ENCODE data around the gene JCHAIN.
"Not testable (repeated sequence)": the region's sequence is repeated elsewhere in the genome, so short reads cannot be mapped to it uniquely, and the experiment has no call there.

JCHAIN gene

DNA sequence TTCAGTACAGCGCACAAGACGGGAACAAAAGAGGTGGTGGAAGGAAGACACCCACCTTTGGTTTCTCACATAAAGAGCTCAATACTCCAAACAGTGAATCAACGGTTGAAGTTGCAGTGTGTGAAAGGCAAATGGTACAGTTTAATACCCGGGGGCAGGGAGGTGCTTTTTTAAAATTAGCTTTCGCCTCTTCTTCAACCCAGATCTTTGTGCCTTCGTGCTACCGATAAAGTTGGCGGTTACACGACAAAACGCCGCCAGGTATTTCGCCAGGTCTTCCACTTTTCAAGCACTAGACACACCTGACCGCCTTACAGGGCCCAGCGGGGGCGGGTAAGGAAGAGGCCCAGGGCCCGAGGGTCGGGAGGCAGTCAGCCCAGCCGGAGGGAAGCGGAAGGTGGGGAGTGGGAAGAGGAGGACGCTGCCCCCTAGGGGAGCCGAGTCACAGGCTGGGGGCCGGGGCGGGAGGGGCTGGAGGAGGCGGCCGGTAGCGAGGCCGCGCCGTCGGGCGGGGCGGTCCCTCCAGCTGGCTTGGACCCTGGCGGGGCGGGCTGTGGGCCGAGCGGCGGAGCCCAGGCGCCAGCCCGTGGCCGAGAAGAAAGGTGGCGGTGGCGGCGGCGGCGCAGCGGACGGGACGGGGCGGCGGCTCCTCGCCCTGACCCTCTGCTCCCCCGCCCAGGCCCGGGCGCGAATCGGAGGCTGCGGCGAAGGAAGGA lies 38.1 kb upstream of the JCHAIN start:
- TF ChIP-seq, protein P1, sequence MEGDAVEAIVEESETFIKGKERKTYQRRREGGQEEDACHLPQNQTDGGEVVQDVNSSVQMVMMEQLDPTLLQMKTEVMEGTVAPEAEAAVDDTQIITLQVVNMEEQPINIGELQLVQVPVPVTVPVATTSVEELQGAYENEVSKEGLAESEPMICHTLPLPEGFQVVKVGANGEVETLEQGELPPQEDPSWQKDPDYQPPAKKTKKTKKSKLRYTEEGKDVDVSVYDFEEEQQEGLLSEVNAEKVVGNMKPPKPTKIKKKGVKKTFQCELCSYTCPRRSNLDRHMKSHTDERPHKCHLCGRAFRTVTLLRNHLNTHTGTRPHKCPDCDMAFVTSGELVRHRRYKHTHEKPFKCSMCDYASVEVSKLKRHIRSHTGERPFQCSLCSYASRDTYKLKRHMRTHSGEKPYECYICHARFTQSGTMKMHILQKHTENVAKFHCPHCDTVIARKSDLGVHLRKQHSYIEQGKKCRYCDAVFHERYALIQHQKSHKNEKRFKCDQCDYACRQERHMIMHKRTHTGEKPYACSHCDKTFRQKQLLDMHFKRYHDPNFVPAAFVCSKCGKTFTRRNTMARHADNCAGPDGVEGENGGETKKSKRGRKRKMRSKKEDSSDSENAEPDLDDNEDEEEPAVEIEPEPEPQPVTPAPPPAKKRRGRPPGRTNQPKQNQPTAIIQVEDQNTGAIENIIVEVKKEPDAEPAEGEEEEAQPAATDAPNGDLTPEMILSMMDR (IDR thresholded peaks at IDR 0.05; ENCODE audit: low read length, missing control alignments) = peak; percentile 18
- H3K4me3 ChIP-seq (replicated peaks; ENCODE audit: low read depth, low read length) = peak overlapping the region; percentile 76
- peak; percentile 68 for DNase-seq (ENCODE audit: low read depth)

- DNase-seq (ENCODE audit: low read depth) = peak; percentile 35
- TF ChIP-seq, protein P1 (IDR thresholded peaks at IDR 0.05; ENCODE audit: low read length, missing control alignments) = no peak
- peak overlapping the region; percentile 76 for H3K4me3 ChIP-seq (replicated peaks; ENCODE audit: low read depth, low read length)
Observed at GRCh38 chr4:70703619-70704214, 37.4 kb upstream of the JCHAIN start.

GRCh38 chr4:70702592-70702991 lies 36.3 kb upstream of the JCHAIN start:
- not testable (repeated sequence) for H3K4me3 ChIP-seq (replicated peaks; ENCODE audit: low read depth, low read length); DNase-seq (ENCODE audit: low read depth)

GRCh38 chr4:70701271-70701670 lies 35.0 kb upstream of the JCHAIN start:
- DNase-seq (ENCODE audit: low read depth) = no peak
- no peak overlapping the region for H3K4me3 ChIP-seq (replicated peaks; ENCODE audit: low read depth, low read length)
- TF ChIP-seq, protein P1 (IDR thresholded peaks at IDR 0.05; ENCODE audit: low read length, missing control alignments) = no peak

GRCh38 chr4:70700712-70701111 lies 34.4 kb upstream of the JCHAIN start:
- H3K4me3 ChIP-seq (replicated peaks; ENCODE audit: low read depth, low read length) = no peak overlapping the region
- DNase-seq (ENCODE audit: low read depth) = no peak
- TF ChIP-seq, protein P1 (IDR thresholded peaks at IDR 0.05; ENCODE audit: low read length, missing control alignments) = no peak

DNA sequence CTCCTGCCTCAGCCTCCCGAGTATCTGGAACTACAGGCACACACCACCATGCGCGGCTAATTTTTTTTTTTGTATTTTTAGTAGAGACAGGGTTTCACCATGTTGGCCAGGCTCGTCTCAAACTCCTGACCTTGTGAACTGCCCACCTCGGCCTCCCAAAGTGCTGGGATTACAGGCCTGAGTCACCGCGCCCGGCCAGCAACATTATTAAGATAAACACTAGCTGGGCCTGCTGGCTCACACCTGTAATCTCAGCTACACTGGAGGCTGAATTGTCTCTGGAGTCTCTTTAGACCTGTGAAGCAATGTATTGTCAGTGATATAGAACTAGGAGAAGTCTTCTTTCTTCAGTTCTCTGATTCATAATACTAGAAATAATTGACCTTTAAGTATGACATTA lies 32.1 kb upstream of the JCHAIN start:
- H3K4me3 ChIP-seq (replicated peaks; ENCODE audit: low read depth, low read length); DNase-seq (ENCODE audit: low read depth): not testable (repeated sequence)

- H3K4me3 ChIP-seq (replicated peaks; ENCODE audit: low read depth, low read length); DNase-seq (ENCODE audit: low read depth): not testable (repeated sequence)
Observed at GRCh38 chr4:70694633-70695032, 28.3 kb upstream of the JCHAIN start.

DNA sequence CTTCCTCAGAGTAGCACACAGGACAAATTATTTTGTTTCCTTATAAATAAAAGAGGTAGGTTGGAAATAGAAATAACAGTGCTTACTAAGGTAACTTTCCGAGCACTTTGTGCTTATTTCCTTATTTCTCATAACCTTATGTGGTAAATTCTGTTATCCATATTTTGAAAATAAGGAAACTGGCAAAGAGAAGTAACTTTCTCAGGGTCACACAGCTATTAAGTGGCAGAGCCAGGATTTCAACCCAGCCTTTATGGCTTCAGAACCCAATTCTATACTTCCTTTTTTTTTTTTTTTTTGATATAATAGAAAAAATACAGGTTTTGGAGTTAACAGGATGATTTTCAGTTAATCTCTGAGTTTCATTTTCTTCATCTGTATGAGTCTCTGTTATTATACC lies 25.4 kb upstream of the JCHAIN start:
- TF ChIP-seq, protein P1 (IDR thresholded peaks at IDR 0.05; ENCODE audit: low read length, missing control alignments) = no peak
- no peak for DNase-seq (ENCODE audit: low read depth)
- H3K4me3 ChIP-seq (replicated peaks; ENCODE audit: low read depth, low read length) = no peak overlapping the region

Measured in fibroblast of pulmonary artery (primary cell).